Astrocyte (in vitro differentiated cells and primary cell): ENCODE results near the gene KNL1.
"Not testable (repeated sequence)": the region's sequence is repeated elsewhere in the genome, so short reads cannot be mapped to it uniquely, and the experiment has no call there.

Experiments used
- EZH2 ChIP-seq: IDR thresholded peaks from 2 replicates; pipeline ENCODE4 v1.6.1; 2012; ENCODE audit warnings: mild to moderate bottlenecking, low read length, inconsistent platforms; ENCODE audit not compliant: insufficient read depth
- TF ChIP-seq, protein P1 (sequence below): IDR thresholded peaks from 2 replicates; pipeline ENCODE4 v1.5.1; 2011; ENCODE audit warnings: low read depth, mild to moderate bottlenecking, inconsistent platforms, low read length, moderate library complexity; ENCODE audit not compliant: insufficient read depth

GRCh38 chr15:40680959-40681358, 86.9 kb downstream of the KNL1 start:
- TF ChIP-seq, protein P1, sequence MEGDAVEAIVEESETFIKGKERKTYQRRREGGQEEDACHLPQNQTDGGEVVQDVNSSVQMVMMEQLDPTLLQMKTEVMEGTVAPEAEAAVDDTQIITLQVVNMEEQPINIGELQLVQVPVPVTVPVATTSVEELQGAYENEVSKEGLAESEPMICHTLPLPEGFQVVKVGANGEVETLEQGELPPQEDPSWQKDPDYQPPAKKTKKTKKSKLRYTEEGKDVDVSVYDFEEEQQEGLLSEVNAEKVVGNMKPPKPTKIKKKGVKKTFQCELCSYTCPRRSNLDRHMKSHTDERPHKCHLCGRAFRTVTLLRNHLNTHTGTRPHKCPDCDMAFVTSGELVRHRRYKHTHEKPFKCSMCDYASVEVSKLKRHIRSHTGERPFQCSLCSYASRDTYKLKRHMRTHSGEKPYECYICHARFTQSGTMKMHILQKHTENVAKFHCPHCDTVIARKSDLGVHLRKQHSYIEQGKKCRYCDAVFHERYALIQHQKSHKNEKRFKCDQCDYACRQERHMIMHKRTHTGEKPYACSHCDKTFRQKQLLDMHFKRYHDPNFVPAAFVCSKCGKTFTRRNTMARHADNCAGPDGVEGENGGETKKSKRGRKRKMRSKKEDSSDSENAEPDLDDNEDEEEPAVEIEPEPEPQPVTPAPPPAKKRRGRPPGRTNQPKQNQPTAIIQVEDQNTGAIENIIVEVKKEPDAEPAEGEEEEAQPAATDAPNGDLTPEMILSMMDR, result not testable (repeated sequence)
- not testable (repeated sequence) for TF ChIP-seq EZH2
